Stomach (tissue), 4 donors: ENCODE results near the gene ESD.

ENCODE experiments used
- POLR2A ChIP-seq, 4 donors: fragments of 450-650 bp; IDR thresholded peaks; one replicate each; pipeline ENCODE4 v1.6.1; 2016; ENCODE audit warnings: antibody characterized with exemption in 4 of 4, control low read depth in 2 of 4, mild to moderate bottlenecking in 1 of 4, moderate library complexity in 1 of 4
- TF ChIP-seq, protein P1 (sequence below), 7 experiments: fragments of 450-650 bp in 4 of 7; fragments of 200-600 bp in 3 of 7; sonication (generic) in 3 of 7; IDR thresholded peaks; one replicate each; pipeline ENCODE4 v1.5.1; 2016 to 2019; ENCODE audit warnings: antibody characterized with exemption in 7 of 7, control low read depth in 2 of 7, mild to moderate bottlenecking in 1 of 7

DNA sequence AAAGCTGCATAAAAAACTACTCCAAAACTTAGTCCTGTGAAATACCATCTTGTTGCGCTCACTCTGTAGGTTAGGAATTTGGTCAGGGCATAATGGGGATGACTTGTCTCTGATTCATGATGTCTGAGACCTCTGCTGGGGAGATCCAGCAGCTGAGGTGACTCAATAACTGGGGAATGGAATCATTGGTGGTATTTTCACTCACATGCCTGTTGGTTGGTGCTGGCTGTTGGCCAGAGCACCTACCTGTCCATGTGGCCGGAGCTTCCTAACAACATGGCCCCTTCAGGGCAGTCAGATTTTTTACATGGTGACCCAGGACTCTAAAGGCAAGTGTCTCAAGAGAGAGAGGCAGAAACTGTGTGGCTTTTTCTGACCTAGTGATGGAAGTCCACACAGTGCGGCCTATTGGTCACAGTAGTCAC is 7.4 kb upstream of the ESD start:
- TF ChIP-seq POLR2A (IDR thresholded peaks at IDR 0.05) = no peak
- TF ChIP-seq, protein P1, sequence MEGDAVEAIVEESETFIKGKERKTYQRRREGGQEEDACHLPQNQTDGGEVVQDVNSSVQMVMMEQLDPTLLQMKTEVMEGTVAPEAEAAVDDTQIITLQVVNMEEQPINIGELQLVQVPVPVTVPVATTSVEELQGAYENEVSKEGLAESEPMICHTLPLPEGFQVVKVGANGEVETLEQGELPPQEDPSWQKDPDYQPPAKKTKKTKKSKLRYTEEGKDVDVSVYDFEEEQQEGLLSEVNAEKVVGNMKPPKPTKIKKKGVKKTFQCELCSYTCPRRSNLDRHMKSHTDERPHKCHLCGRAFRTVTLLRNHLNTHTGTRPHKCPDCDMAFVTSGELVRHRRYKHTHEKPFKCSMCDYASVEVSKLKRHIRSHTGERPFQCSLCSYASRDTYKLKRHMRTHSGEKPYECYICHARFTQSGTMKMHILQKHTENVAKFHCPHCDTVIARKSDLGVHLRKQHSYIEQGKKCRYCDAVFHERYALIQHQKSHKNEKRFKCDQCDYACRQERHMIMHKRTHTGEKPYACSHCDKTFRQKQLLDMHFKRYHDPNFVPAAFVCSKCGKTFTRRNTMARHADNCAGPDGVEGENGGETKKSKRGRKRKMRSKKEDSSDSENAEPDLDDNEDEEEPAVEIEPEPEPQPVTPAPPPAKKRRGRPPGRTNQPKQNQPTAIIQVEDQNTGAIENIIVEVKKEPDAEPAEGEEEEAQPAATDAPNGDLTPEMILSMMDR (IDR thresholded peaks at IDR 0.05) = no peak
